ENCODE data around the gene RAB12.
A peak's percentile ranks its signal among the peaks of the same experiment; 100 is the strongest.
"Not testable (repeated sequence)": the region's sequence is repeated elsewhere in the genome, so short reads cannot be mapped to it uniquely, and the experiment has no call there.

The RAB12 gene

GRCh38 chr18:8608795-8609658, at the start of gene RAB12:
TSS of gene RAB12 (plus strand) at chr18:8609437. CDS start at chr18:8609440, 3 bp downstream.
- peak; percentile 66 for DNase-seq

- no peak for DNase-seq
Measured at GRCh38 chr18:8559612-8560186, 49.5 kb upstream of the RAB12 start.

- DNase-seq: no peak
Measured at GRCh38 chr18:8561123-8561910, 47.9 kb upstream of the RAB12 start.

- no peak for DNase-seq
Measured at GRCh38 chr18:8562070-8562469, 47.2 kb upstream of the RAB12 start.

- no peak for DNase-seq
Measured at GRCh38 chr18:8562919-8563318, 46.3 kb upstream of the RAB12 start.

GRCh38 chr18:8571399-8571798, 37.8 kb upstream of the RAB12 start:
- no peak for DNase-seq

- not testable (repeated sequence) for DNase-seq
Measured at GRCh38 chr18:8573766-8574165, 35.5 kb upstream of the RAB12 start.

- no peak for DNase-seq
Measured at GRCh38 chr18:8584798-8585197, 24.4 kb upstream of the RAB12 start.

GRCh38 chr18:8586941-8587340, 22.3 kb upstream of the RAB12 start:
- no peak for DNase-seq

GRCh38 chr18:8595445-8595844, 13.8 kb upstream of the RAB12 start:
- no peak for DNase-seq

- no peak for DNase-seq
Measured at GRCh38 chr18:8601277-8602032, 7.8 kb upstream of the RAB12 start.

- DNase-seq: no peak
Measured at GRCh38 chr18:8602040-8602439, 7.2 kb upstream of the RAB12 start.

- DNase-seq: no peak
Measured at GRCh38 chr18:8602557-8602956, 6.7 kb upstream of the RAB12 start.

GRCh38 chr18:8603663-8604520, 5.3 kb upstream of the RAB12 start:
- no peak for DNase-seq

GRCh38 chr18:8605974-8606373, 3.3 kb upstream of the RAB12 start:
- DNase-seq: no peak

GRCh38 chr18:8607776-8608742, 1.2 kb upstream of the RAB12 start:
- DNase-seq: no peak

GRCh38 chr18:8609659-8610458, 622 bp downstream of the RAB12 start:
- no peak for DNase-seq

- DNase-seq: no peak
Measured at GRCh38 chr18:8610459-8610851, 1.2 kb downstream of the RAB12 start.

GRCh38 chr18:8611916-8612576, 2.8 kb downstream of the RAB12 start:
- no peak for DNase-seq

Data from NCI-H1105 treated with DMSO at 0.1 percent for 48 hours (cell line).